ENCODE measurements around the gene ARFGAP3. TPM values are rescaled to one million over a fixed set of nuclear protein-coding genes. Genes with fewer than 3 reads are reported as not detected.

Gene ARFGAP3
- total RNA-seq, 1 experiment from 2014 or later: 37.8 TPM

- intact Hi-C loops (cut with micrococcal nuclease; ENCODE audit: unreplicated experiment): no loop called here
- BruUV-seq (replicated peaks): no TSS peak
- CTCF ChIA-PET: no interaction called here
Observed at GRCh38 chr22:42883121-42883520, 26.0 kb upstream of the ARFGAP3 start.

DNA sequence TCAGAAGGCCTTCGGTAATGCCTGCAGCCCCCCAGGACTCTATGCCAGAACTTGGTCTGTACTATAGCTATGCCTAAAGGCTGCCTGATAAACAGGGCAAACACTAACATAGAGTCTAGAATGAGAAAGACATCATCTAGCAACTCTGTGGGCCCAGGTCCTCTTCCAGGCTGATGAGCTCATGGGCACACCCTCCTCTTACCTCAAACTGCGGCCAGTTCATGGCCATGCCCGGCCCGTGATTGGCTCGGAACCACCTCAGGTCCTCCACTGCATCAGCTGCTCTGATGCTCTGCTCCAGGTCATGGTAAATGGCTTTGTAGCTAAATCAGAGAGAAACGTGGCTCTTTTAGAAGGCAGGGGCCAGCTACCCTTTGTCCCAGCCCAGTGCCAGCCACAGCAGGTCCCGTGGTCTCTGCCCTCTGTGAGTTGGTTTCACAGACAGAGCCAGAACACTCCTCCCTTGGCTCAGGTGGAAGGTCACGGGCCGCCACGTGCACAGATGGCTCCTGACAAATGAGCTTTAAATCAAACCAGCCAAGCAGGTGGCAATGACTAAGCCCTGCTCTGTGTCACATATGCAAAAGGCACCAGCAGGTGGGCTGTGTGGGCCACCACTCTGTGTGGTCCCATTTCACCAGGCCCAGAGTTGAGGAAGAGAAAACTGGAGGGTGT lies 25.0 kb upstream of the ARFGAP3 start:
- CTCF ChIA-PET: interaction anchor here (0.6 kb wide), 2 partner anchors 527 to 609 kb away, joined by 4 read pairs; no protein-coding TSS in a partner anchor
- Mint-ChIP-seq H3K27ac (ENCODE audit: unreplicated experiment) (no peak overlapping the region), H3K4me1 (ENCODE audit: low read depth, unreplicated experiment) (peaks cover 5% of the 10 kb centered on the region), H3K27me3 (ENCODE audit: unreplicated experiment) (no peaks in the 10 kb centered on the region), H3K36me3 (ENCODE audit: insufficient read depth, unreplicated experiment) (peaks cover 88% of the 10 kb centered on the region), H3K4me3 (ENCODE audit: low read depth, unreplicated experiment) (no peak overlapping the region), H3K9me3 (ENCODE audit: low read depth, unreplicated experiment) (no peaks in the 10 kb centered on the region)
- no peak for DNase-seq
- TF ChIP-seq CTCF (IDR thresholded peaks at IDR 0.05; ENCODE audit: unreplicated experiment): no peak
- intact Hi-C loops (cut with micrococcal nuclease; ENCODE audit: unreplicated experiment): no loop called here
- no TSS peak for BruUV-seq (replicated peaks)

More at GRCh38 chr22:42883121-42883520, 26.0 kb upstream of the ARFGAP3 start:
- Mint-ChIP-seq H3K36me3 (ENCODE audit: insufficient read depth, unreplicated experiment) (peaks cover 91% of the 10 kb centered on the region), H3K9me3 (ENCODE audit: low read depth, unreplicated experiment) (no peaks in the 10 kb centered on the region), H3K4me1 (ENCODE audit: low read depth, unreplicated experiment) (peaks cover 15% of the 10 kb centered on the region), H3K27ac (ENCODE audit: unreplicated experiment) (peak overlapping the region; percentile 54), H3K27me3 (ENCODE audit: unreplicated experiment) (no peaks in the 10 kb centered on the region), H3K4me3 (ENCODE audit: low read depth, unreplicated experiment) (no peak overlapping the region)
- no peak for DNase-seq
- no peak for TF ChIP-seq CTCF (IDR thresholded peaks at IDR 0.05; ENCODE audit: unreplicated experiment)

DNA sequence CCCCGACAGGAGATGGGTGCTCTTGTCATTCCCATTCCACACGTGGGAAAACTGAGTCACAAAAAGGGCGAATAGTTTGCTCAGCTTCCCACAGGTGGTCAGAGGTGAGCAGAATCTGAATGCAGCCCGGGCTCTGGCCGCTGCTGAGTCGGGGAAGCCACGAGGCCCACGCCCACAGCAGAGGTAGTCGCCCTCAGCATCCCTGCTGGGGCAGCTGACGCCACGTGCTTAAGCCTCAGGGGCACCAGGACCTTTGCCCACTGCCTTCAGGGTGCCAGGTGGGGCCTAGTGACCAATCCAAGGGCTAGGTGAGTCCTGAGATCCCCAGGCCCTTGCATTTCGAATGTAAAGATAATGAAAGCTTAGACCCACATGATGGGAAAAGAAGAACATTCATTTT lies 24.2 kb upstream of the ARFGAP3 start:
- BruUV-seq (replicated peaks): no TSS peak
- no peak for DNase-seq
- CTCF ChIA-PET: interaction anchor here (0.6 kb wide), 1 partner anchor 608 kb away, joined by 4 read pairs; no protein-coding TSS in a partner anchor
- Mint-ChIP-seq H3K4me1 (ENCODE audit: low read depth, unreplicated experiment) (no peaks in the 10 kb centered on the region), H3K27me3 (ENCODE audit: unreplicated experiment) (no peaks in the 10 kb centered on the region), H3K4me3 (ENCODE audit: low read depth, unreplicated experiment) (no peak overlapping the region), H3K9me3 (ENCODE audit: low read depth, unreplicated experiment) (no peaks in the 10 kb centered on the region), H3K27ac (ENCODE audit: unreplicated experiment) (no peak overlapping the region), H3K36me3 (ENCODE audit: insufficient read depth, unreplicated experiment) (peaks cover 88% of the 10 kb centered on the region)
- intact Hi-C loops (cut with micrococcal nuclease; ENCODE audit: unreplicated experiment): no loop called here
- TF ChIP-seq CTCF (IDR thresholded peaks at IDR 0.05; ENCODE audit: unreplicated experiment): no peak

- CTCF ChIA-PET: no interaction called here
- intact Hi-C loops (cut with micrococcal nuclease; ENCODE audit: unreplicated experiment): no loop called here
- no TSS peak for BruUV-seq (replicated peaks)
- H3K4me1 Mint-ChIP-seq (ENCODE audit: low read depth, unreplicated experiment): no peaks in the 10 kb centered on the region
- TF ChIP-seq CTCF (IDR thresholded peaks at IDR 0.05; ENCODE audit: unreplicated experiment): no peak
- no peak overlapping the region for H3K4me3 Mint-ChIP-seq (ENCODE audit: low read depth, unreplicated experiment)
- H3K9me3 Mint-ChIP-seq (ENCODE audit: low read depth, unreplicated experiment): no peaks in the 10 kb centered on the region
- H3K27ac Mint-ChIP-seq (ENCODE audit: unreplicated experiment): no peak overlapping the region
- no peaks in the 10 kb centered on the region for H3K27me3 Mint-ChIP-seq (ENCODE audit: unreplicated experiment)
- H3K36me3 Mint-ChIP-seq (ENCODE audit: insufficient read depth, unreplicated experiment): peaks cover 88% of the 10 kb centered on the region
- no peak for DNase-seq
Observed at GRCh38 chr22:42880815-42881214, 23.7 kb upstream of the ARFGAP3 start.
